HuH-7 (cell line): ENCODE data around the gene TAS2R20.
"Not testable (repeated sequence)": the region's sequence is repeated elsewhere in the genome, so short reads cannot be mapped to it uniquely, and the experiment has no call there.

Source experiments
- DNase-seq: peaks from one replicate; pipeline ENCODE4 v3.0.0; 2011; ENCODE audit warnings: low spot score

TAS2R20 gene, protein sequence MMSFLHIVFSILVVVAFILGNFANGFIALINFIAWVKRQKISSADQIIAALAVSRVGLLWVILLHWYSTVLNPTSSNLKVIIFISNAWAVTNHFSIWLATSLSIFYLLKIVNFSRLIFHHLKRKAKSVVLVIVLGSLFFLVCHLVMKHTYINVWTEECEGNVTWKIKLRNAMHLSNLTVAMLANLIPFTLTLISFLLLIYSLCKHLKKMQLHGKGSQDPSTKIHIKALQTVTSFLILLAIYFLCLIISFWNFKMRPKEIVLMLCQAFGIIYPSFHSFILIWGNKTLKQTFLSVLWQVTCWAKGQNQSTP

DNA sequence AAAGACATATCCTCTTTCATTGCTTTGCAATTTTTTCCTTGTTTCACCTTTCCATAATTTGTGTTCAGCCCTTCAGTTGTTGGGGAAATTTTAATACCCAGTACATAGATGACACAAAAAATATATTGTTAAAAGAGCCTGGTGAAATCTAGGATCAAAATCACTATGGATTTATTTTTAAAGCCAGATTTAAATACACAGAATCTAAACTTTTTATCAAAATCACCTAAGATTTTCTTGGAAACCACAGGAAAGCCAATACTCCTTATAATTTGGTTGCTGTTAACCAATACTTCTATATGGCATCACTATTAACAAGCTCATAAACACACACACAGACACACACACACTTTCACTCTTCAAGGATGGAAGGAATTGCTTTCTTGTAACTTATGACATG is at the start of gene TAS2R20:
TSS of gene TAS2R20 (minus strand) at position 101 of the 400 bp plus-strand sequence. CDS start 429 bp downstream, outside the sequence.
- no peak for DNase-seq

DNA sequence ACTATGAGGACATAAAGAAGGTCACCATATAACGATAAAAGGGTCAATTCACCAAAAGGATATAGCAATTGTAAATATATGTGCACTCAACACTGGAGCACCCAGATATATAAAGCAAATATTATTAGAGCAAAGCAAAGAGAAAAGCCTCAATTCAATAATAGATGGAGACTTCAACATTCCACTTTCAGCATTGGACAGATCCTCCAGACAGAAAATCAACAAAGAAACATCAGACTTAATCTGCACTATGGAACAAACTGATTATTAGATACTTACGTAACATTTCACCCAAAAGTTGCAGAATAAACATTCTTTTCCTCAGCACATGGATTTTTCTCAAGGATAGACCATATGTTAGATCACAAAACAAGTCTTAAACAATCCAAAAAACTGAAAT is 43.3 kb upstream of the TAS2R20 start:
- not testable (repeated sequence) for DNase-seq

DNA sequence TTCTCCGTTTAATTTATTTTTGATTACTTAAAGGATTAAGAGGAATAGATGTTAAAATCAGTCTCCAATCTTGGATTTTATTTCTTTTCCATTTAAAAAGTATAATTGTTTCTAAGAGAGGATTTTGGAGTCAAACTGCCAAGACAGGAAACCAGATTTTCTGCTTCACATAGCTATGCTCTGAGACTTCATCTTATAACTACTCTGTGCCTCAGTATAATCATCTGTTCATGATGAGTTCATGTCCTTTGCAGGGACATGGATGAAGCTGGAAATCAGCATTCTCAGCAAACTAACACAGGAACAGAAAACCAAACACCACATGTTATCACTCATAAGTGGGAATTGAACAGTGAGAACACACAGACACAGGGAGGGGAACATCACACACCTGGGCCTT is 42.1 kb upstream of the TAS2R20 start:
- DNase-seq: no peak

DNA sequence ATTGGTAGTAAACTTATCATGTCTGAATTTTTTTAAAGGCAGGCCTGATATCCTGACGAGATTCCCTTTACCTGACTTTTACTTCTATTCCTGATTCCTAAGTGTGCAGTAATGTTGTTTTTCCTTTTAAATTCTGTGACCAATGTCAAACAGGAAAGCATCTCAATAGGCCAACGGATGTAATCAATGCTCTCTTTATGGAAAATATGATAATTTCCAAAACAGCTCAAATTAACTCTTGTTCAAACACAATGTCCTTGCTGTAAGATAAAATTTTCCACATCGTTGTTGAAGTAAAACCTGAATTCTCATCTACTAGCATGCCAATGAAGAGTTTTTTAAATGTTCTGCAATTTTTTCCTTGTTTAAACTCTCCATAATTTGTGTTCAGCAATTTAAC is 41.1 kb upstream of the TAS2R20 start:
- DNase-seq: no peak

DNA sequence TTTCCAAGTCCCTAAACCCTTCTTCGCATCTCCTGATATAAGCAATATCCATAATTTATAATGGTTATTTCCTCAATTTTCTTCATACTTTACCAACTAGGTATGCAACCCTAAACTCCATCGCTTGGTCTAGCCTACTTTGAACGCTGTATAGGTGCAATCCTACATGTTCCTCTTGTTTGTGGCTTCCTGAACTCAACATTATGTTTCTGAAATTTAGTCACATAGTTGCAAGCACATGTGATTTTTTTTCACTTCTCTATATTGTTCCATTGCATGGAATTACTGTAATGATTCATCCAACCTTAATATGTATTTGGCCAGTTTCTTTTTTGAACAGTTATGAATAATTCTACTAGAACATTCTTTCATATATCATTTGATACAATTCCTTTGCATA is 35.9 kb upstream of the TAS2R20 start:
- DNase-seq: not testable (repeated sequence)

DNA sequence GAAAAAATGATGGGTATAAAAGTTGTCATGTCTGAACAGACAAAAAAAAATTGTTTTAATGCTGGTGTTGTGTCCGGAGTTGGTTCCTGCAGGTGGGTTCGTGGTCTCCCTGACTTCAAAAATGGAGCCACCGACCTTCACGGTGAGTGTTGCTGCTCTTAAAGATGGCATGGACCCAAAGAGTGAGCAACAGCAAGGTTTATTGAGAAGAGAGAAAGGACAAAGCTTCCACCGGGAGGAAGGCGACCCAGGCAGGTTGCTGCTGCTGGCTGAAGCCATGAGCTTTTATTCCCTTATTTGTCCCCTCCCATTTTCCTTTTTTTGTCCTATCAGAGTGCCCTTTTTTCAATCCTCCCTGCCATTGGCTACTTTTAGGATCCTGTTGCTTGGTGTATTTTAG is 33.2 kb upstream of the TAS2R20 start, which contains the start of gene TAS2R31:
TSS of gene TAS2R31 (minus strand) at position 101 of the 400 bp plus-strand sequence. CDS start at position 29, 72 bp downstream.
- no peak for DNase-seq

DNA sequence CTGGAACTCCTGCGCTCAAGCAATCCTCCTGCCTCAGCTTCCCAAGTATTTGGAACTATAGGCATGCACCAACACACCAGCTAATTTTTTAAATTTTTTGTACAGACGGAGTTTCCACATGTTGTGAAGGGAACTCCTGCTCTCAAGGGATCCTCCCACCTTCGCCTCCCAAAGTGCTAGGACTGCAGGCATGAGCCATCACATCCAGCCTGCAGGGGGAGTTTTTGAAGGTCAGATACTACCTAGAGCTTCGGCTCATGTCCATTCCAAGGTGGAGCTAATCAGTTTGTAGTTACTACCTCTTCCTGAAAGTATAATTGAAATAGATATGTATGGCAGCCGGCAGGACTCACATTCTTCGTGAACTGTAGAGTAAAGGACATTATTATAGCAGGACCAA is 28.0 kb upstream of the TAS2R20 start:
- DNase-seq: no peak

DNA sequence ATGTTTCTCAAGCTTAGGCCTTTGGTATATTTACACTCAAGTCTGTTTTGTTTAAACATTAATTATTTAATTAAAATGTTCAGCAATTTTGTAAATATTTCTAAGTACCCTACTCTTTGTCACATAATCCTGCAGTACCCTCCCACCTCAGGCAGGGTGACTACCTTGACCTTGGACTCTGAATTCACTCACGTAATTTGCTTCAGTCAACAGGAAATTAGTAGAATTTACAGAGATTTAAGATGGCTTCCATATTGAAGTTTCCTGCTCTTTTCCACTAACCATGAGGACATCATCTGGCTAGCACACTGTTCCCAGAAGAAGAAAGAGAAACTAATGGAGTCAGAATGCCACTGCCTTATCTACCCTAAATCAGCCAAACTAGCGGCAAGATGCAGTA is 25.3 kb upstream of the TAS2R20 start:
- no peak for DNase-seq

DNA sequence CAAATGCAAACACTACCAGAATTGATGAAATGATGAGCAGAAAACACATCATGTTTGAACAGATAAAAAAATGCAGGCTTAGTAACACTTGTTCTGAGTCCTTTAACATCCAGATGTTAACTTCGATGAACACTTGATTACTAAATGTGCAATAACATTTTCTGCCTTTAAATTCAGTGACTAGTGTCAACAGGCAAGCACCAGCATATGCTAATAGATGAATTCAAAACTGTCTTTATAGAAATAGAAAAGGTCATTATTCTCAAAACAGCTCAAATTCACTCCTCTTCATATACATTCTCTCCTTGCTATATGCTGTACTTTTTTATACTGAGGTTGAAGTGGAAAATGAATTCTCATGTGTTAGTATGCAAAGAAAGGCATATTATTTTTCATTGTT is 24.4 kb upstream of the TAS2R20 start, which contains the start of gene TAS2R19:
TSS of gene TAS2R19 (minus strand) at position 101 of the 400 bp plus-strand sequence. CDS start at position 52, 49 bp downstream.
- no peak for DNase-seq

DNA sequence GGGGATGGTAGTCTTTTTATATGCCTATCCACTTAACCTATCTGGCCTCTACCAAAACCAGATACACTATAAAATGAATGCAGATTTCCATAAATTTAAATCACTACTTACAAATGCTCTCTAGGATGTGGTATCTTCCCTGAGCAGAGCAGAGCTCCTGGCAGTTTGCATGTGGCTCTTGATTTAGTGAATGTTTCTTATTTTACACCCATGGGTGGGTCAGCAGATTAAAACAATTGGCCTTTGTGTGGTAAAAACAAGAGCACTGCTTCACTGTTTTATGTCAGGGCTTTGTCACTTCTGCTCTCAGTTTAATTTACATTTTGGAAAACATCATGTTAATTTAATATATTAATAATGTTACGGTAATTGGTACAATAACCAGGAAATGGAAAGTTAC is 18.8 kb upstream of the TAS2R20 start:
- no peak for DNase-seq

DNA sequence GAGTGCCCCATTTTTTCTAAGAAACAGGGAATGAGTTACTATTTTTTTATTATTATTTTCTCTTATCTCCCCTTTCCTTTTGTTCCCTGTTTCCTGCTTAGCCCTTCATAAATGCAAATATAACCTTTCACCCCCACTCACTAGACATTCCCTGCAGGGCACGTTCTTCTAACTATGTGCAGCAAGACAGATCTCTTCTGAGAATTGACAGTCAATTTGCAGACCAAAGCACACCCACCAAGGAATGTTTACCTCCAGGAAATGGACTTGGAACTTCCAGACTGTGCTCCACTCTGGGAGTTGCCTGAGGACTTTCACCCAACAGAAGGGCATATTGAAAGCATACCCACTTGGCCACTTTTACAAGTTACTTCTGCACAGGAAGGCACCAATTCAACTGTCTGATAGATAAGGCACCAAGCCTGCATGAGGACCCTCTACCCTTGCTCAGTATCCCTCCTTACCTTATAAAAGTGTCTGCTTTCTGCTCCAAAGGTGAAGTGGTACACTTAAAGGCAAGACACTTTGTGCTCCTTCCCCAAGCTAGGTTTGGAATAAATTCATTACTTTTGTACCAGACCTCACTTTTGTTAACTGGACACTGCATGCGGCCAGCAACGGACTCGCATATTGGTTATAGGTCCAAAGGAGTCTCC is 17.8 kb upstream of the TAS2R20 start:
- DNase-seq: peak; percentile 14

DNA sequence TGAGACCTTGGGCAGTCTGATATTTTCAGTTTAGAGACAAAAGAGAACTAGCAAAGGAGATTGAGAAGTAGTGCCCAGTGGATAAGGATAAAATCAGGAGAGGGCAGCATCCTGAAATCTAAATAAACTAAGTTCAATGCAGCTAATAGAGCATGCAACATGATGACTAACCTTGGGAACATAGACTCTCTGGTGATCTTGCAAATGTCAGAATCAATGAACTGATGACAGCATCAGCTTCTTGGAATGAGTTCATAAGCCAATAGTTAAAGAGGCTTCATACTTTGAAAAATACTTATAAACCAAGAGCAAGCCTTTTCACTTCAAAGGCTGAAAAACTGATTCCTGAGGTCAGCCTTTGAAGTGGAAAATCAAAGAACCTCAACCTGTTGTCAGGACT is 16.1 kb upstream of the TAS2R20 start:
- DNase-seq: no peak

DNA sequence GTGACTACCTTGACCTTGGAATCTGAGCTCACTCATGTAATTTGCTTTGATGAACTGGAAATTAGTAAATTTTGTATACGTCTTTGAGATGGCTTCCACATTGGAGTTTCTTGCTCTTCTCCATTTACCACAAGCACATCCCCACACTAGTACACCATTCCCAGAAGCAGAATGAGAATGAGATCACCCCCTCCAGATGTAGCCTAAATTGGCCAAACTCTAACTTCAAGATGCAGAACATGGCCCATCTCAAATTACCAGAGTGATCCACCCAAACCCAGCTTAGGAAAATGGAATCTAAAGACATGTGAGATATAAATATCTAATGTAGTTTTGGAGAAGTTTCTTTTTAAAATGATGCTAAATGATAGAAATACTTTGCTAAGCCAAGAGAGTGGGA is 9.5 kb upstream of the TAS2R20 start:
- no peak for DNase-seq

DNA sequence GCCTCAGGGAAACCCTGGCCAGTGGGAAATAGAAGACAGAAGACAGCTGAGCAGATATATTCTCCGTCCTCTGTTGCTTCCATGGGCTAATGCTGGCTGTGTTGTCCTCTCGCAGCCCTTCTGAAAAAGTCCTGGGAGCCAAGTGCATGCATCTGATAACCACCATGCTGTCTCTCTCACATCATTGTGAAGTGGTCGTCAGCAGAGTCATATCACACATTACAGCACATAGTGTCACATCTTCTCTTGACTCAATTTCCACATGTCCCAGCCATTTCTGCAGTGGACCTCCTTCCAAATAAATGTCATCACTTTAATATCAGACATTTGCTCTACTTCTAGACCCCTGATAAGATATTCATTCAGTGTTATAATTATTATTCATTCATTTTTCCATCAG is 3.8 kb downstream of the TAS2R20 start:
- DNase-seq: no peak

DNA sequence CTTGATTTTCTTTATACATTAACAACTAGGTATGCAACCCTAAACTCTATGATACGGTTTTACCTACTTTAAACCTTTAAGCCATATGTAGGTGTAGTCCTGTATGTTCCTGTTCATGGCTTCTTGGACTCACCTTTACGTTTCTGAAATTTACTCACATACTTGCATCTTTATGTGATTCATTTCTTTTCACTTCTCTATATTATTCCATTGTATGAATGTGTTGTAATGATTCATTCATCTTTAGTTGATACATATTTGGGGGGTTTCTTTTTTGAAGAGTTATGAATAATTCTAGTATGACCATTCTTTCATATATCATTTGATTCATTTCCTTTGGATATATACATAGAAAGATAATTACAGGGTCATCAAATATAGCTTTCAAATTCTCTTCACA is 9.0 kb downstream of the TAS2R20 start:
- DNase-seq: no peak

DNA sequence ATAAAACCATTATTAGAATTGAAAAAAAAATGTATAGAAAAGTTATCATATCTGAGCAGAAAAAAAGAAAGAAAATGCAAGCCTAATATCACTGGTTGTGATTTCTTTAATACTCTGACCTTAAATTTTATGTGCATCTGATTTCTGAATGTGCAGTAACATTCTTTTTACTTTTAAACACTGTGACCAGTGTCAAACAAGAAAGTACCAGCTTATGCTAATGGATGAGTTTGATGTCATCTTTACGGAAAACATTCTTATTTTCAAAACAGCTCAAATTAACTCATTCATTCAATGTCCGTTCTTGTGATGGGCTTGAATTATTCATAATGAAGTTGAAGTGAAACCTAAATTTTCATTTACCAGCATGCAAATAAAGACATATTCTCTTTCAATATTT is 11.3 kb downstream of the TAS2R20 start, which contains the start of gene TAS2R50:
TSS of gene TAS2R50 (minus strand) at position 101 of the 400 bp plus-strand sequence. CDS start at position 49, 52 bp downstream.
- DNase-seq: no peak

DNA sequence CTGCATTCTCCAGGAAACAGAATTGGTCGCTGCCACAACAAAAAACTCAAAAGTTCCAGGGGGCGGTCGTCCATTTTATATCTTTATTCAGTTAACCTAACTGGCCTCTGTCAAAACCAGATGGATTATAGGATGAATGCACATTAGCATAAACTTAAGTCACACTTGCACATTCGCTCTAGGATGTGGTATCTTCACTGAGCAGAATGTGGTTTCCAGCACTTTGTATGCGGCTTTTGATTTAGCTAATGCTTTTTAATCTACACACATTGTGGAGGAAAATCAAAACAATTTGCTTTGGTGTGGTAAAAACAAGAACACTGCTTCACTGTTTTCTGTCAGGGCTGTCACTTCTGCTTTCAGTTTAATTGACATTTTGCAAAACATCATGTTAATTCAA is 15.9 kb downstream of the TAS2R20 start:
- DNase-seq: no peak

DNA sequence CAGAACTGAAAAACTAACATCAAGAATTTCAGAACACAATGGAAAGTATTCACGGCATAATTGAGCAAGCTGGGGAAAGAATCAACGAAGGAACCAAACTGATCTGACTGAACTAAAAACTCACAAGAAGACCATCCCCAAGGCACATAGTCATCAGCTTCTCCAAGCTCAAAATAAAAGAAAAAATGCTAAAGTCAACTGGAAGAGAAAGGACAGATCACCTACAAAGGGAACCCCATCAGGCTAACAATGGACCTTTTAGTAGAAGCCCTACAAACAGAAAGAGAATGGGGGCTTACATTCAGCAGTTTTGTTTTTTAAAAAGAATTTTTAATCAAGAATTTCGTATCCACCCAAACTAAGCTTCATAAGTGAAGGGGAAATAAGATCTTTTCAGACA is 23.1 kb downstream of the TAS2R20 start:
- DNase-seq: no peak

DNA sequence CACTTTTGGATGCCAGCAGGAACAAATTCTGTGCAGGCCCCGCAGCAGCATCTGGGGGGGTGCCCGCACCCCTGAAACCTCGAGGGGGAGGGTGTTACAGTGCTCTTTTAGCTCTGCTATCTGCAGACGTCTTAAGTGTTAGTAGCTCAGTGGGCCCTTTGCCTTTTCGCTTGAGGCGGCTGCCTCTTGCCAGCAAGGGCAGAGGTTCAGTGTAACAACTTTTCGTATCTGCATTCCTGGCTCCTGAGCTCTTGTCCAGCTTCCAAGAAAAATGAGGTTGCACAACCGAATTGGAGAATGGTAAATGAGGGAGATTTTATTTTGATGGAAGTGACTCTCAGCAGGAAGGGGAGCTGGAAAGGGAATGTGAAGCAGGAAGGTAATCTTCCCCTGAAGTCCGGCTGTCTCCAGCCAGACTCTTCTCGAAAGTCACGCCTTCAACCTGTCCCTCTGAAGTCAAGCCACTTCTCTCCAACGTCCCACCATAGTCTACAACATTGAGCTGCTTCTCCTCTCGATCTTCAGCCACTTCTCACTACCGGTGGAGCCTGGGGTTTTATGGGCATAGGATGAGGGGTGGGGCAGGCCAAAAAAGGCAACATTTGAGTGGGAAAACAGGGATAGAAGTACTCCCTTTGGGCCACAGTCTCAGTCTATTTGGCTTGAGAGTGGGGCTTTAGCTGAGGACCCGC is 29.2 kb downstream of the TAS2R20 start:
- DNase-seq: no peak

DNA sequence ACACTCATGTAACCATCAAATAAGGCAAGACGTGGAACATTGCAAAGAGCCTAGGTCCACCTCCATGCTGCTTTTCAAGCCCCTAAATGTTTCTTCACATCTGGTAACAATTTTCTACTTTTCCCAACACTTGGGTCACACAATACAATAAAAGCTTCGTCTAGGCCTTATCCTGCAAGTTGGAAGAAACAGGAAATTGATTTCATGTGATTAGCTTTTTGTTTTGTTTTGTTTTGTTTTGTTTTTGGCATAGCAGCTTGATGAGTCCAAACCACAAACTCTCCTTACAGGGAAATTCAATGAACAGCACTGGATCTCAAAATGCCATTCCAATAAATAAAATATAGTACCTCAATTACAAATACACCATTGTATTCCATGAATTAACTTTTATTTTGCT is 30.7 kb downstream of the TAS2R20 start:
- DNase-seq: no peak

DNA sequence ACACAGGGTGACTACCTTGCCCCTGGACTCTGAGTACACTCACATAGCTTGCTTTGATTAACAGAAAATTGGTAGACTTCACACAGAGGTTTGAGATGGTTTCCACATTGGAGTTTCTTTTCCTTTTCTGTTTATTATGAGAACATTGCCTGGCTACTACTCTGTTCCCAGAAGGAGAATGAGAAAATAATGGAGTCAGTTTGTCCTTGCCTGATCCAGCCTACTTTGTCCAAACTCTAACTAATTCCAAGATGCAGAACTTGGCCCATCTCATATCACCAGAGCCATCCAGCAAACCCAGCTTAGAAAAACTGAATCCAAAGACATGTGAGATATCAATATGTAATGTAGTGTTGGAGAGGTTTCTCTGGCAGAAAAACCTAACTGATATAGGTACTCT is 31.8 kb downstream of the TAS2R20 start:
- no peak for DNase-seq

DNA sequence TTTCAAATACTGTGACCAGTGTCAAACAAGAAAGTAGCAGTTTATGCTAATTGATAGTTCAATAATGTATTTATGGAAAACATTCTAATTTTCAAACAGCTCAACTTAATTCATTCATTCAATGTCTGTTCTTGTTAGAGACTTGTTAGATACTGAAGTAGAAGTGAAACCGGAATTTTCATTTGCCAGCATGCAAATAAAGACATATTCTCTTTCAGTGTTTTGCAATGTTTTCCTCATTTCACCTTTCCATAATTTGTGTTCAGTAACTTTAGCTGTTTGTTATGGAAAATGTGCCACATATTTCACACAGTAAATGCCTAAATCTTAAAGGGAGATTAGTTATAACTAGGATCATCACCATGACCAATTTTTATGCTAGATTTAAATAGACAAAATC is 32.6 kb downstream of the TAS2R20 start:
- no peak for DNase-seq

DNA sequence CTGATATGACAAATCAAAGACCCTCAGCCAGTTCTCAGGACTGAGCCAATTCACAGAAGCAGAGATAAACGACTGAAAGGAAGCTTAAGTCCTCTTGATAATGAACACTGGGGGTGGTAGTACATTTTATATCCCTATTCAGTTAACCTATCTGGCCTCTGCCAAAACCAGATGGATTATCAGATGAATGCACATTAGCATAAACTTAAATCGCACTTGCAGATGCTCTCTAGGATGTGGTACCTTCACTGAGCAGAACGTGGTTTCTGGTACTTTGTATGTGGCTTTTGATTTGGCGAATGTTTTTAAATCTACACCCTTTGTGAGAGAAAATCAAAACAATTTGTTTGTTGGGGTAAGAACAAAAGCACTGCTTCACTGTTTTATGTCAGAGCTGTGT is 37.9 kb downstream of the TAS2R20 start:
- DNase-seq: no peak
